Endothelial cell of umbilical vein (primary cell): ENCODE data around the gene KAZALD1. TPM values are rescaled to one million over a fixed set of nuclear protein-coding genes. Genes with fewer than 3 reads are reported as not detected.

ENCODE experiments used
- Bru-seq: library from RNA; stranded (reverse); fragments of 400-500 nt; gene quantifications from one replicate; lab custom pipeline; 2021; lab: Mats Ljungman, UMichigan
- BruChase-seq, 2 experiments: library from RNA; stranded (reverse); fragments of 400-500 nt; gene quantifications; one replicate each; lab custom pipeline; 2021; lab: Mats Ljungman, UMichigan
- BruUV-seq: library from RNA; stranded (reverse); fragments of 400-500 nt; replicated peaks from 2 replicates; lab custom pipeline; 2021; lab: Mats Ljungman, UMichigan
- CTCF ChIA-PET: fragments of 300-600, 350-600 bp; sonication (Branson Sonifier 250); formaldehyde crosslinking; loops from one replicate; lab custom pipeline; 2021; ENCODE audit warnings: antibody characterized with exemption, inconsistent platforms; lab: Charles Lee
- POLR2A ChIA-PET: fragments of 300-600, 350-600 bp; sonication (Branson Sonifier 250); formaldehyde crosslinking; loops from one replicate; lab custom pipeline; 2021; ENCODE audit warnings: antibody characterized with exemption, inconsistent platforms; lab: Charles Lee
- DNase-seq: peaks from one replicate; pipeline ENCODE4 v3.0.0-alpha.2; 2011; ENCODE audit warnings: low read depth, low spot score
- FAIRE-seq: peaks from 2 replicates; lab custom pipeline; 2011; peaks lifted over from hg19 to GRCh38; lab: Jason Lieb, UNC
- H2AFZ ChIP-seq: 2 replicates; pipeline ENCODE4 v1.6.0; 2012; ENCODE audit warnings: low read depth, low read length, control low read depth, inconsistent platforms
- H3K27ac ChIP-seq: 2 replicates; pipeline ENCODE4 v1.5.1; 2011; ENCODE audit warnings: low read depth, mild to moderate bottlenecking, control low read depth, low read length, moderate library complexity; ENCODE audit not compliant: insufficient read depth
- H3K27me3 ChIP-seq, 2 experiments: 2 replicates each; pipeline versions ENCODE4 v1.6.0 to v1.6.1; 2011; ENCODE audit warnings: low read length in 2 of 2, mixed read lengths in 1 of 2; ENCODE audit not compliant: control insufficient read depth in 2 of 2, insufficient read depth in 2 of 2
- H3K36me3 ChIP-seq, 2 experiments: 2 replicates in 1 of 2; 3 replicates in 1 of 2; pipeline ENCODE4 v1.5.1; 2011; ENCODE audit warnings: low read length in 2 of 2, mild to moderate bottlenecking in 1 of 2, moderate library complexity in 1 of 2; ENCODE audit not compliant: control insufficient read depth in 2 of 2, insufficient read depth in 2 of 2; ENCODE audit errors: extremely low read depth in 1 of 2
- H3K4me1 ChIP-seq: 3 replicates; pipeline ENCODE4 v1.5.1; 2011; ENCODE audit warnings: mild to moderate bottlenecking, low read length; ENCODE audit not compliant: control insufficient read depth, insufficient read depth; ENCODE audit errors: extremely low read depth
- H3K4me2 ChIP-seq: 2 replicates; pipeline ENCODE4 v1.6.1; 2011; ENCODE audit warnings: low read length, control low read depth, mixed read lengths; ENCODE audit not compliant: insufficient read depth
- H3K4me3 ChIP-seq, 3 experiments: fragments of 200-600 bp in 1 of 3; sonication (generic), shearing (Covaris generic) in 1 of 3; replicated peaks in 1 of 3; 2 replicates each; pipeline ENCODE4 v1.5.1; 2011 to 2016; ENCODE audit warnings: control low read depth in 3 of 3, low read length in 3 of 3, mild to moderate bottlenecking in 2 of 3, inconsistent platforms in 1 of 3, low read depth in 1 of 3, moderate library complexity in 1 of 3; ENCODE audit not compliant: insufficient read depth in 1 of 3
- H3K79me2 ChIP-seq: 2 replicates; pipeline ENCODE4 v1.6.0; 2012; ENCODE audit warnings: low read length, inconsistent platforms; ENCODE audit not compliant: control insufficient read depth, insufficient read depth
- H3K9ac ChIP-seq: replicated peaks from 2 replicates; pipeline ENCODE3; 2011; ENCODE audit warnings: low read length, control low read depth; ENCODE audit not compliant: insufficient read depth; ENCODE audit errors: extremely low read depth
- H3K9me1 ChIP-seq: replicated peaks from 3 replicates; pipeline ENCODE4 v1.6.0; 2011; ENCODE audit warnings: mild to moderate bottlenecking, low read length; ENCODE audit not compliant: control insufficient read depth, insufficient read depth; ENCODE audit errors: extremely low read depth
- H3K9me3 ChIP-seq: replicated peaks from 2 replicates; pipeline ENCODE4 v1.5.1; 2012; ENCODE audit warnings: low read length, inconsistent platforms; ENCODE audit not compliant: control insufficient read depth, insufficient read depth
- H4K20me1 ChIP-seq: replicated peaks from 2 replicates; pipeline ENCODE3; 2011; ENCODE audit warnings: mild to moderate bottlenecking, low read length; ENCODE audit not compliant: control insufficient read depth, insufficient read depth; ENCODE audit errors: extremely low read depth
- EZH2 ChIP-seq: IDR thresholded peaks from 2 replicates; pipeline ENCODE4 v1.6.1; 2012; ENCODE audit warnings: borderline replicate concordance, low read depth, mild to moderate bottlenecking, moderate library complexity, low read length, inconsistent platforms; ENCODE audit not compliant: severe bottlenecking
- FOS ChIP-seq: IDR thresholded peaks from 2 replicates; pipeline ENCODE4 v1.6.1; 2011; ENCODE audit warnings: mild to moderate bottlenecking, low read length, moderate library complexity, borderline replicate concordance; ENCODE audit not compliant: insufficient read depth
- GATA2 ChIP-seq: IDR thresholded peaks from 2 replicates; pipeline ENCODE4 v1.7.0; 2011; ENCODE audit warnings: low read depth, mild to moderate bottlenecking, moderate library complexity, mixed read lengths, low read length; ENCODE audit not compliant: insufficient read length, insufficient read depth
- JUN ChIP-seq: IDR thresholded peaks from 2 replicates; pipeline ENCODE4 v1.6.1; 2011; ENCODE audit warnings: borderline replicate concordance, low read depth; ENCODE audit not compliant: insufficient read length, insufficient read depth
- MYC ChIP-seq: IDR thresholded peaks from one replicate; pipeline ENCODE4 v1.6.1; 2011; ENCODE audit warnings: mild to moderate bottlenecking, low read depth, low read length
- POLR2A ChIP-seq: IDR thresholded peaks from 2 replicates; pipeline ENCODE4 v1.6.1; 2012; ENCODE audit warnings: low read depth, mild to moderate bottlenecking, control low read depth, low read length
- POLR2AphosphoS5 ChIP-seq: IDR thresholded peaks from 2 replicates; pipeline ENCODE4 v1.6.1; 2012; ENCODE audit warnings: low read depth, mild to moderate bottlenecking, control low read depth, low read length, moderate library complexity; ENCODE audit not compliant: insufficient read depth
- dilution Hi-C: fragments of 300-500 bp; cut with MboI; formaldehyde crosslinking; loops from one replicate; pipeline ENCODE4 v1.15.0; 2019; ENCODE audit warnings: low sequenced_read_pairs; ENCODE audit not compliant: extremely low pct_ligation_motif_present
- intact Hi-C: fragments of 100-400 bp; cut with micrococcal nuclease; formaldehyde crosslinking; loops from one replicate; pipeline ENCODE4 v1.10.0; 2022
- long read RNA-seq: library from polyadenylated mRNA; stranded (forward); transcript quantifications from one replicate; pipeline ENCODE4 v2.0.0, GENCODE V29; 2021
- polyA minus RNA-seq, 3 experiments: library from RNA; depleted of rRNA, polyadenylated mRNA; stranded (reverse); fragments of >200 nt; gene quantifications; 1 replicate in 1 of 3; 2 replicates in 2 of 3; pipeline ENCODE4 v1.2.3, GENCODE V29; 2011
- polyA plus RNA-seq, 4 experiments: library from polyadenylated mRNA; depleted of rRNA in 3 of 4; stranded (reverse) in 3 of 4; unstranded in 1 of 4; fragments of >200 nt; gene quantifications; 2 replicates each; pipeline versions ENCODE4 v1.2.1 to v1.2.3, GENCODE V29; 2011 to 2012; ENCODE audit warnings: missing spikeins in 1 of 4
- total RNA-seq: library from RNA; stranded (reverse); gene quantifications from 2 replicates; pipeline ENCODE4 v1.2.3, GENCODE V29; 2021
- TF ChIP-seq, protein P1 (sequence below), 2 donors: IDR thresholded peaks; 1 replicate in 1 of 2; 2 replicates in 1 of 2; pipeline ENCODE4 v1.5.1; 2011; ENCODE audit warnings: low read length in 2 of 2, mild to moderate bottlenecking in 2 of 2, moderate library complexity in 2 of 2, control low read depth in 1 of 2, inconsistent platforms in 1 of 2, low read depth in 1 of 2; ENCODE audit not compliant: insufficient read depth in 1 of 2; ENCODE audit errors: extremely low read depth in 1 of 2
- TF ChIP-seq, protein P2 (sequence below): IDR thresholded peaks from 2 replicates; pipeline ENCODE4 v1.6.1; 2011; ENCODE audit not compliant: insufficient read depth, insufficient read length

KAZALD1 gene, protein sequence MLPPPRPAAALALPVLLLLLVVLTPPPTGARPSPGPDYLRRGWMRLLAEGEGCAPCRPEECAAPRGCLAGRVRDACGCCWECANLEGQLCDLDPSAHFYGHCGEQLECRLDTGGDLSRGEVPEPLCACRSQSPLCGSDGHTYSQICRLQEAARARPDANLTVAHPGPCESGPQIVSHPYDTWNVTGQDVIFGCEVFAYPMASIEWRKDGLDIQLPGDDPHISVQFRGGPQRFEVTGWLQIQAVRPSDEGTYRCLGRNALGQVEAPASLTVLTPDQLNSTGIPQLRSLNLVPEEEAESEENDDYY
- total RNA-seq: 2.9 and 3.3 TPM in 2 replicates
- 3.0 TPM in 2 replicates for polyA plus RNA-seq
- 2.0 and 2.7 TPM in 2 replicates for polyA plus RNA-seq (2011; cell fraction: cytosol; rRNA removed)
- 2.5 and 3.7 TPM in 2 replicates for polyA plus RNA-seq (2011; cell fraction: nucleus; rRNA removed)
- 0.44 and 0.63 TPM in 2 replicates for polyA plus RNA-seq (2012)
- 2.7 and 2.8 TPM in 2 replicates for polyA minus RNA-seq
- polyA minus RNA-seq (2011; cell fraction: cytosol; rRNA and poly(A)+ RNA removed): 27.1 TPM
- polyA minus RNA-seq (2011; cell fraction: nucleus; rRNA and poly(A)+ RNA removed): 0.91 and 1.1 TPM in 2 replicates
- percentile 15 among the genes with signal in this experiment for Bru-seq, nascent RNA
- percentile 23 among the genes with signal in this experiment for BruChase-seq, experiment 1, labeled RNA remaining after a 6-hour chase
- BruChase-seq, experiment 2, labeled RNA remaining after a 2-hour chase: percentile 28 among the genes with signal in this experiment
- long read RNA-seq, partial matches to known transcripts: 0 of 6 reads
- long read RNA-seq, other reads (novel, unspliced or antisense): 4 of 6 reads

DNA sequence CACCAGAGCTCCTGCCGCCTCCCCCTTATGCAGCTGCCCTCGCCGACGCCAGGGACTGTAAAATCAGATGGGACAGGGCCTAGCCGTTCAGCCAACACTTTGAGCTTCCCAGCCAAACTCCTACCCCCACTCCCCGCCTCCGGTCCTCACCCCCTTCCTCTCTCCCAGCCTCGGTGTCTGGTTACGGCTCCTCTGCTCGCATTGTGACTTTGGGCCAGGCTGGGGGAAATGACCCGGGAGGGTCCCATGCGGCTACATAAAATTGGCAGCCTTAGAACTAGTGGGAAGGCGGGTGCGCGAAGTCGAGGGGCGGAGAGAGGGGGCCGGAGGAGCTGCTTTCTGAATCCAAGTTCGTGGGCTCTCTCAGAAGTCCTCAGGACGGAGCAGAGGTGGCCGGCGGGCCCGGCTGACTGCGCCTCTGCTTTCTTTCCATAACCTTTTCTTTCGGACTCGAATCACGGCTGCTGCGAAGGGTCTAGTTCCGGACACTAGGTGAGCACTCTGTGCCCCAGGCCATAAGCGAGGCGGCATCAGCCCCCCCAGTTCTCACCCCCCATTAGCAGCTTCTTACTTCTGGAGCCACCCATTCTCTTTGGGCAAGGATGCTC lies at the start of gene KAZALD1:
TSS of gene KAZALD1 (plus strand) at position 366 of the 608 bp plus-strand sequence. CDS start 604 bp downstream, outside the sequence.
- ChIA-PET POLR2A (interaction anchor here (0.5 to 0.7 kb wide), 2 partner anchors 21 to 80 kb away, joined by 3 read pairs; no protein-coding TSS in a partner anchor), CTCF (interaction anchor here (1.1 to 13.1 kb wide), 8 partner anchors 12 to 80 kb away, joined by 3 to 290 read pairs (median 11); no protein-coding TSS in a partner anchor)
- BruUV-seq: TSS peak; percentile 56
- peak within 1 kb of the TSS; percentile 89 to 97 (median 96) for H3K4me3 ChIP-seq
- H3K9me1 ChIP-seq: no peaks in the 10 kb centered on the region
- H3K9ac ChIP-seq: peak within 1 kb of the TSS; percentile 100
- H3K4me2 ChIP-seq: peak within 1 kb of the TSS; percentile 97
- H3K9me3 ChIP-seq: no peaks in the 10 kb centered on the region
- H3K4me1 ChIP-seq: peaks cover 46% of the 10 kb centered on the region
- dilution Hi-C loops (no loop called here), intact Hi-C loops (loop anchor here (1.0 to 2.0 kb wide), 2 partner anchors 18 to 63 kb away; partner anchors contain the start of gene LZTS2)
- peak within 1 kb of the TSS; percentile 100 for H2AFZ ChIP-seq
- DNase-seq (peak; percentile 54), FAIRE-seq (no peak)
- peak within 1 kb of the TSS; percentile 99 for H3K27ac ChIP-seq
- no peaks in the 10 kb centered on the region for H3K27me3 ChIP-seq
- TF ChIP-seq MYC (no peak), EZH2 (no peak), GATA2 (no peak), JUN (no peak), POLR2AphosphoS5 (no peak), POLR2A (no peak), FOS (no peak)
- TF ChIP-seq, protein P1, sequence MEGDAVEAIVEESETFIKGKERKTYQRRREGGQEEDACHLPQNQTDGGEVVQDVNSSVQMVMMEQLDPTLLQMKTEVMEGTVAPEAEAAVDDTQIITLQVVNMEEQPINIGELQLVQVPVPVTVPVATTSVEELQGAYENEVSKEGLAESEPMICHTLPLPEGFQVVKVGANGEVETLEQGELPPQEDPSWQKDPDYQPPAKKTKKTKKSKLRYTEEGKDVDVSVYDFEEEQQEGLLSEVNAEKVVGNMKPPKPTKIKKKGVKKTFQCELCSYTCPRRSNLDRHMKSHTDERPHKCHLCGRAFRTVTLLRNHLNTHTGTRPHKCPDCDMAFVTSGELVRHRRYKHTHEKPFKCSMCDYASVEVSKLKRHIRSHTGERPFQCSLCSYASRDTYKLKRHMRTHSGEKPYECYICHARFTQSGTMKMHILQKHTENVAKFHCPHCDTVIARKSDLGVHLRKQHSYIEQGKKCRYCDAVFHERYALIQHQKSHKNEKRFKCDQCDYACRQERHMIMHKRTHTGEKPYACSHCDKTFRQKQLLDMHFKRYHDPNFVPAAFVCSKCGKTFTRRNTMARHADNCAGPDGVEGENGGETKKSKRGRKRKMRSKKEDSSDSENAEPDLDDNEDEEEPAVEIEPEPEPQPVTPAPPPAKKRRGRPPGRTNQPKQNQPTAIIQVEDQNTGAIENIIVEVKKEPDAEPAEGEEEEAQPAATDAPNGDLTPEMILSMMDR (IDR thresholded peaks at IDR 0.05; ENCODE audit: extremely low read depth in 1 of 2, insufficient read depth in 1 of 2, low read depth in 1 of 2, low read length in 2 of 2): no peak
- TF ChIP-seq, protein P2, sequence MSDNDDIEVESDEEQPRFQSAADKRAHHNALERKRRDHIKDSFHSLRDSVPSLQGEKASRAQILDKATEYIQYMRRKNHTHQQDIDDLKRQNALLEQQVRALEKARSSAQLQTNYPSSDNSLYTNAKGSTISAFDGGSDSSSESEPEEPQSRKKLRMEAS: no peak
- no peaks in the 10 kb centered on the region for H3K79me2 ChIP-seq
- H4K20me1 ChIP-seq: no peaks in the 10 kb centered on the region
- no peaks in the 10 kb centered on the region for H3K36me3 ChIP-seq
